Retina (tissue), 1 donor: Measurements from ENCODE around the gene CHRM5.

Experiments
- DNase-seq: peaks from one replicate; pipeline ENCODE4 v3.0.0-alpha.2; 2016

The CHRM5 gene, protein sequence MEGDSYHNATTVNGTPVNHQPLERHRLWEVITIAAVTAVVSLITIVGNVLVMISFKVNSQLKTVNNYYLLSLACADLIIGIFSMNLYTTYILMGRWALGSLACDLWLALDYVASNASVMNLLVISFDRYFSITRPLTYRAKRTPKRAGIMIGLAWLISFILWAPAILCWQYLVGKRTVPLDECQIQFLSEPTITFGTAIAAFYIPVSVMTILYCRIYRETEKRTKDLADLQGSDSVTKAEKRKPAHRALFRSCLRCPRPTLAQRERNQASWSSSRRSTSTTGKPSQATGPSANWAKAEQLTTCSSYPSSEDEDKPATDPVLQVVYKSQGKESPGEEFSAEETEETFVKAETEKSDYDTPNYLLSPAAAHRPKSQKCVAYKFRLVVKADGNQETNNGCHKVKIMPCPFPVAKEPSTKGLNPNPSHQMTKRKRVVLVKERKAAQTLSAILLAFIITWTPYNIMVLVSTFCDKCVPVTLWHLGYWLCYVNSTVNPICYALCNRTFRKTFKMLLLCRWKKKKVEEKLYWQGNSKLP

DNA sequence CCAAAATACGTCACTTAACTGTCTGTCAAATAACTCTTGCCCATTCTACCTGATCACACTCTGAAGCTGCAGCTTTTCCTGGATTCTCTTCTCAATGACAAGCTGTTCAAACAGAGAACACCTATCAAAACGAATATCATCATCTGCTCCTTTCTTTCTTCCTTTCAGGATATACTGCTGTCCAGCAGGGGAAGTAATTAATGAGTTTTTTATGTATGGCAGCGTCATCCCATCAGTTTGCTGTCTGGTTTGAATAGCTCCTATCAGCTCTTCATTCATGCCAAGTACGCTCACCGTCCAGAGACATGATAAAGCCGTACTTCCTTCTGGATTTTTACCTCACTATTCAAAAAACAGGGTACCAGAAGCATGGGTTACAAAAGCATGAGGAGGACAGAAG, at the start of gene CHRM5:
Gene CHRM5, plus strand, starts transcription at position 274 of the 400 bp plus-strand sequence. CDS start 94,221 bp downstream, outside the sequence.
- DNase-seq = peak; percentile 50

DNA sequence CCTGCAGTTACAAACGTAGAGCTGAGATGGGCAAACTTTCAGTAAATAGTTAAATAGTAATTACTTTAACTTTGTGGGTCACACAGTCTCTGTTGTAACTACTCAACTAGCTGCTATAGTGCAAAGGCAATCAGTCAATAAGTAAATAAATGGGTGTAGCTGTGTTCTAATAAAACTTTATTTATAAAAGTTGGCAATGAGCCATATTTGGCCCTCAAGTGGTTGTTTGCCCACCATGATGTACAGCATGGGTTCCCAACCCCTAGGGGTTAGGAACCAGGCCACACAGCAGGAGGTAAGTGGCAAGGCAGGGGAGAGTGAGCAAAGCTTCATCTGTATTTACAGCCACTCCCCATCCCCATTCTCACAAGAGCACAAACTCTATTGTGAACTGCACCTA, 44.9 kb upstream of the CHRM5 start:
- DNase-seq = no peak

DNA sequence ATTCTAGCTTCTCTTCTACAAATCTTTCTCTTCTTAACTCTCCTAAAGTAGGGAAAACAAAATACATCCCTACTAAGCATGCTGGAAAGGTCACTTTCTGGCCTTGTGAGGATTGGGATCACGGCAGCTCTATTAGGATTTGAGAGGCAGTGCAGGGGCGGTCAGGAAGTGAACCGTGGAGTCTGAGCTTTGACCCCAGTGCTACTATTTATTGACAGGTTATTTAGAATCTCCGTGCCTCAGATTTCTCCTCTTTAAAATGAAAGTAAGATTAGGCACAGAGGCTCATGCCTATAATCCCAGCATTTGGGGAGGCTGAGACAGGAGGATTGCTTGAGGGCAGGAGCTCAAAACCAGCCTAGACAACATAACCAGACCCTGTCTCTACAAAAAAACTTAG, 42.0 kb upstream of the CHRM5 start:
- no peak for DNase-seq

DNA sequence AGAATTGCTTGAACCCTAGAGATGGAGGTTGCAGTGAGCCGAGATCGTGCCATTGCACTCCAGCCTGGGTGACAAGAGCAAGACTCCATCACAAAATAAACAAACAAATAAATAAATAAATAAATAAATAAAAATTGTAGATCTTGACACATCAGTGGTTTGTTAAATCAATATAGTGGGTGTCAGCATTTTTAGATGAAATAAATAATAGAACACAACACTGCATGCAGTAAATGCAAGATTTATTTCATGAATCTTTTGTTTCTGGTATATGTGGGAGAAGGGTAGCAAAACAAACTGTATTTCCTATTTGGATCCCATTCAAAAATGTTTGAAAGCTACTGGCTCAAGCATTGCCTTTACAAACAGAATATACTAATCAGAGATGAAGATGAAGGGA, 35.6 kb upstream of the CHRM5 start:
- DNase-seq = no peak

DNA sequence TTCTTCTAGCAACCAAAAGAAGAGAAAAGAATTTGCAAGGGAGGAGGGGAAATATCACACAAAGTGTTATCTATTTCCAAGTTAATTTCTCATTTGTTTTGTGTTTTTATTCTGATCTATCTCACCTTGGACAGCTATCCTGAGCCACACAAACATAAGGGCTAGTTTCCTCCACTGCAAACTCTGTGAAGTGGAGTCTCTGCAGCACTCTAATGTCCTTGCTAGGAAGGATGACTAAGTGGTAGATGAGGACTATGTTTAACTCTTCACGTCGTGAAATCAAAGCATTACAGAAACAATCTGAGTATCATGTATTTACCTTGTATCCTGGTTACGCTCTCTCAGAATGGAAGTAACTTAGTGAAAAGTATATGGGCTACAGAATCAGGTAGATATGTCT, 33.9 kb upstream of the CHRM5 start:
- no peak for DNase-seq

DNA sequence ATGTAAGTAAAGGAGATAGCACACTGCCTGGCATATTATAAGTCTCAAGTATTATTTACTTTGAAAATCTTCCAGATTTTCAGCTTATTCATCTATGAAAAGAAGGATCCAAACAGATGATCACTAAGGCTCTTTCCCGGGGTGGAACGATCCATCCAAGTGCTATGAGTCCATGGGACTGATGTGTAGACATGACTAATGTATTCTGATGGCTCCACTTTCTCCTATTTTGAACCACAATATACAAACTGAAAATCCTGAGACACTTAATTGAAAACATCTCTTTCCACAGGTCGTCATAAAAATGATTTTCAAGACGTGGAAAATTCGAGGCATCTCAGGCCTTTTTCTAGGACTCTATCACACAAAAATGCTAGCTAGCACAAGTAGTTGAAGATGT, 33.4 kb upstream of the CHRM5 start:
- DNase-seq = no peak

DNA sequence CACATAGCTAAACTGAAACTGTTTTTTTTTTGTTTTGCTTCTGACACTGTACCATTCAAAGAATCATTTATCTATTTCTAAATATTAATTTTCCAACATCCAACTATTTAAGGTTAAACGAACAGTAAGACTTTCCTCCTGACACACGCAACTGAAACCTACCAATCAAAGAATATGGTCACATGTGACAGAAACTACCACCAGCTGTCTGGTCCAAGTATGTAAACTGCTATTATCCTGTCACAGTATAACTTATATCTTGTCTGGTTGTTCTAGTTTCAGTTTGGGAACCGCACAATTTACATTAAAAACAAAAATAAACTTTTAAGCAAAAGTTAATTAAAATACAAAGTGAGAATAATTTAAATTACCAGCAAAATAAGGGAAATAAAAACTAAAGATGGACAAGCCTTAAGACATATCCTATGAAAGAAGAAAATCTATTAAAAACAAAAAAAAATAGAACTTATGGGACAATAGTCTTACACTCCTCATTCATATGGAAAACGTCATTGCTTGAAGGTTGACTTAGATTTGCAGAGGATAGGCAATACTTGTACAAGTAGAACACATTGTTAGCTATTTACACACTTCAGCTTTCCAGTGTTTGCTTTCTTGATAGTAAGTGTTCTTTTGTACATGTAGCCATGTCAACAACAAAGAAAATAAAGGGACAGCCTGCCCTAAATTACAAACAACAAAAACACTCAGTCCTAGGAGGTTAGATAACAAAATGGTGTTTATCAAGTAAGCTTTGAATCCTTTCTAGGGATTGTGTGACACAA, 26.8 kb upstream of the CHRM5 start:
- DNase-seq = no peak

DNA sequence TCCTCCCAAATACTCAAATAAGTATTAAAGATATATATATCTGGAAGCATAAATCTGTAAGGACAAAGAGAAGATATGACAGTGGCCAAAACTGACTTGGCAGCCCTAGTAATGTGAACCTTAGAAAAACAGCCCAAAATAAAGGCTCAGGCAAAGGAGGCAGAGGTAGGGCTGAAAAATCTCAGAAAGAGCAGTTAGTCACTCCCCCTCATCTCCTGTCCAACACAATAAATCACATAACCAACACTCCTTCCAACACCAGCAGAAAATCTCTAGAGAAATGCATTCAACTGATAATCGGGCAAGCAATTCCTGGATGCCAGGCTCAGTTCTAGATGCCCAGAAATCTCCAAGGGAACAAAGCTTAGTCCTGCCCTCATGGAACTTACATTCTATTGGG, 22.1 kb upstream of the CHRM5 start:
- no peak for DNase-seq

DNA sequence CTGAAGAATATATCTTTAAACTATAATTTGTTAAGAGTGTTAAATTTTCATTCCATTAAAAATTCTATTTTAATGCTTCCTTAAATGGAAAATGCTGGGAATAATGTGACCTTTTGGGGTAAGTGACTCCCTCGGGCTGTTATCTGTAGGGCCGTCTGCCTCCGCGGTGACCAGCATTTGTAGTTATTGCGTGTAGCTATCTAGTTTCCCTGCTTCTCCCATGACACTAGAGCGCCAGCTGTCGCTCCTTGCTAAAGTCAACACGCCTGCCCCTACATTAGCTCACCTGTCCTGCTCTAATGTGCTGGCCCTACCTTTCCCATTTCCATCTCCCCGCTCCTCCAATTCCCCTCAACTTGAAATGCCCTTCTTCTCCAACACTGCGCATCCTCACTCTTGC, 12.4 kb upstream of the CHRM5 start:
- DNase-seq = no peak

DNA sequence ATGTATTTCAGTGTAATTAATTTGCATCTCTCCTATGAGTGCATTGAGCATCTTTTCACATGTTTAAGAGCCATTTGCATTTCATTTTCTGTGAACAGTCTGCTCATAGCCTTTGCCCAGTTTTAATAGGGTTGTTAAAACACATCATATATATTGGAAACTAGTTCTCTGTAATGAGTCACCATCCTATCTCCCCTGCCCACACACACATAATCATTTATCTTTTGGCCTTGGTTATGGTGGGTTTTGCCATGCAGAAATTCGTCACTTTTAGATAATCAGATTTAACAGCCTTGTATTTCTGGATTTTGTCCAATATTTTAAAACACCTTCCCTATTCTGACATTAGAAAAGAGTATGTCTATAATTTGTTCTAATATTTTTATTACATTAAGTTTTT, 11.9 kb upstream of the CHRM5 start:
- no peak for DNase-seq

DNA sequence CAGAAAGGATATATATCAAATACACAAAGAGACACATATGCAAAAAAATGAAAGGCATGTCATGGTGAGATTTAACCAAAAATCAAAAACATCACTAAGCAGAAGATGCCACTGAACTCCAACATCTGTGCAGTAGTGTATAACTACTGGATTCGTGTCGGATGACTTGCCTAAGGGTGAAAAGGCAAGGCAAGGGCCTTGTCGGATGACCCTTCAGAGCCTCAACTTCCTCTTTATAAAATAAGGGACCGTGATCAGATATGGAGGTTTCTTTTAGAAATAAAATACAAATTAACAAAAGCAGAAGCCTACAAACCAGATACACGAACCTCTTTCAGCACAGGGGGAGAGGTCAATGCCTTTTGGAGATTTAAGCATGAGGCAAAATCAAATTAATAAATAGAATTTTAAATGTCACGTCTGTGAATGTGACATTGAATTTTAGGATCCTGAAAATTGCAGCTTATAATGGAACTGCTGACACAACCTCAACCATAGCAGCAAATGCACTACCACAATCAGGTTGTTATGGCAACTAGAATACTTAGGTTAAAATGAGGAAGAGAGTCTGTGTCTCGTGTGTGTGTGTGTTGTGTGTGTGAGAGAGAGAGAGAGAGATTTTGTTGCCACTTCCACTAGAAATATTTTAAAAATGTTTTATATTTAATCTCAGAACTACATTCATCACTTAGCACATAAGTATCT, 8.3 kb upstream of the CHRM5 start:
- DNase-seq = no peak

DNA sequence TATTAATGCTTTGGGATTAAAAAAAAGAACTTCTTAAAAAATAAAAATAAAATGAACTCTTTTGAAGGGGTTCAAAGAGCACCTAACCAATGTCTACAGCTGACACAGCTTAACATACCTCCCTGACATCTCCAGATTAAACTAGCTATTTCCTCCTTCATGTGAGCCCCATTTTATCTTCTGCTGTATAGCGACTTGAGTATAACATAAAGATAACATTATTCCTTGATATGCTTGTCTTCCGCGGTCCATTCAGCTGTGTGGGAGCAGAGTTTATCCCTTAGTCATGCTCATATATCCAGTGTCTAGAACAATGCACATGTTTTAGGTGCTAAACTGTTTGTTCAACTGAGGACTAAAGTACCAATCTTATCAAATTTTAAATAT, 7.8 kb upstream of the CHRM5 start:
- no peak for DNase-seq

DNA sequence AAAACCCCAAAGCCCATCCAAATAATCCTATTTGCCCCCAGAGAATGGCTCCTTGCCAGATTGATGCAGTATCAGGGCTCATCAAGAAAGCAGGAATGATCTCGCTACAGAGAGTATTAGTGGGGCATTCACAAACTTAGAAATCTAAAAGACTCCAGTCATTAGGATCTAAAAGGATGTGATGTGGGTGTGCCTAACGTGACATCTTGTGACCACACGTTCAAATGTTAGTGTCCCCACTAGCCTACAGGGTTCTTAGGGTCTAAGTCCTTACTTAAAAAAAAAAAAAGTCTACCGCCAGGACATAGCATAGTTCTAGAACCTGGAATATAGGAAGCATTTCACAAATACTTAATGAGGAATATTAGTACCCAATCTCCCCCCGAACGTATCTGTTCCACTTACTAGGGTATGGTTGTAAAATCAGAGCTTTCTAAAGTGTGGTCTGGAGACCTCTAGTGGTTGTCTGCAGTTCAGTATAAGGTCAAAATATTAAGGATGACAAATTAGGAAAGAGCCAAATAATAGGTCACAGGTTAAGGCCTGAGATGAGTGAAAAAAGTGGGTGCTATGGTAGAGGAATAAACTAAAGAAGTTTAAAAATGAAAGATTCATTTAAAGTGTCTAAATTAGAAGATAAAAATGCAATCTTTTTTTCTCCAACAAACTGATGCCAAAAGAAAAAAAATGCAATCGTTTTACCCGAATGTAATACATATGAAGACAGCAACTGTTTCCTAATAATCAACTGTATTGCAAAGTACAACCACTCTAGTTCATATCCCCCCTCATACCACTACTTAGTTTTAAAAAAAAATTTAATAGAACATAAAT, 4.2 kb upstream of the CHRM5 start:
- DNase-seq = peak; percentile 31

DNA sequence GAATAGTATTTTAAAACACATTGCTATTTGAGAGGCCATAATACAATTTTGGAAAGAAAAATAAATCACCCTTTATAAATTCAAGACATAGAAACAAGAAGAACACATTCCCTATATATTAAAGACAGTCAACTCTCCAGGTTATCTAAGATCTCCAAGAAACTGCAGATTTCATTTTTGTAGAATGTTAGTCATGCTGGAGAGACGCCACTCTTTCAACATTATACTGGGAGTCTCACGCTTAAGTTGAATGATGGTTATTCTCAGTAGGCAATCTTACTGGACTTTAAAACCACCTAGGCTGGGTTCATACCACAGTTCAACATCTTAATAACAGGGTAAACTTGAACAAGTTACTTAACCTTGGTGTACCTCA, 3.6 kb upstream of the CHRM5 start:
- no peak for DNase-seq

DNA sequence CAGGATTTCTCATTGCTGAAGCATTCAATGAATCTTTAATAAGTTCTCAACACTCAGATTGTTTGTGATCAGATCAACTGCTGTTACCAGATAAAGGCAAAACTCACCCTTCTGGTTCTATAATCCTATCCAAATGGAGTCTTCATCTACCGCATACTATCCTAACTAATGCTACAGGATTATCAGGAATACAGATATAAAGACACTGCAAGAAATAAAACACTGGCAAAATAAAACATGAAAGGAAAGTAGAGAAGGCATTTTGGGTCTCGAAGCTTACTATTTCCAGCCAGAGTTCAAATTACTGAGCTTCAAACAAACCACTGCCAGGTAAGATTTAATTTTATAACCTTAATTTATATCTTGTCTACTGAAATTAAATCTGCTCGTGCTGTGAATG, 524 bp downstream of the CHRM5 start:
- DNase-seq = no peak

DNA sequence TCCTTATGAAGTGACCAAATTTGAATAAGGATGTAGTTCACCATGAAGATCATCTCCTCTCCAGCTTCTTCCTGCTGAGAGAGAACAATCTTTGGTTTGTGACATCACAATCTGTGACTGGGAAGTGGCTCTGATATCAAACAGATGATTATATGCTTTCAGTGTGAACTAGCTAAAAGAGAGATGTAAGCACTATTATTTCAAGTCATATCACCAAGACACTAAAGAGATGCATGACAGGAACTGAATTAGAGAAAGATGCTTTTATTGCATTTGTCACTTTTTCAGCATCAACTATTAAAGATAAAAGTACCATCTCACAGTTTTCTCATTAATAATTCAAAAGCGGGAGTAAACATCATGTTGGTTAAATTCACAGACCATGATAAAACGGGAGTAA, 3.5 kb downstream of the CHRM5 start:
- DNase-seq = no peak

DNA sequence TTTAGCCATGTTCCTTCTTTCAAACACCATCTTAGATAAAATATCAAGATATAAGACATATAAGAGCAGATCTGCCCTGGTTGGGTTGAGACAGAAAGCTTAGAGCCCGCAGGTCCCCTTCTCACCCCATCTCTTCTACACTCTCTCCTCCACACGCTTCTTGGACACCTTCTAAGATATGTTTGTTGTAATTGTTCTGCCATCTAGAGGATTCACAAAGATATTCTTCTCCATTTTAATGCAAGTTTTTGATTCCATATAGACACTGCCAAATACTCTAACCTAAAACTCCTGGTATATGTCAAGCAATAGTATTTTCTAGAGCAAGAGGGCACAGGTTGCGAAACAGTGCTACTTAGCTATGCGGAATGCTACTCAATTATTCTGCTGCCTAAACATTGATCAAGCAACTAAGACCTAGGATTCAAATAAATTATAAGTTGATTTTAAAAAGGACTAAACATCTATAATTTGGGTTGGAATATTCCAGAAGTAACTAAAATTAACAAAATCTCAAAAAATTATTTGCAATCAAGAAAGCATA, 6.8 kb downstream of the CHRM5 start:
- no peak for DNase-seq

DNA sequence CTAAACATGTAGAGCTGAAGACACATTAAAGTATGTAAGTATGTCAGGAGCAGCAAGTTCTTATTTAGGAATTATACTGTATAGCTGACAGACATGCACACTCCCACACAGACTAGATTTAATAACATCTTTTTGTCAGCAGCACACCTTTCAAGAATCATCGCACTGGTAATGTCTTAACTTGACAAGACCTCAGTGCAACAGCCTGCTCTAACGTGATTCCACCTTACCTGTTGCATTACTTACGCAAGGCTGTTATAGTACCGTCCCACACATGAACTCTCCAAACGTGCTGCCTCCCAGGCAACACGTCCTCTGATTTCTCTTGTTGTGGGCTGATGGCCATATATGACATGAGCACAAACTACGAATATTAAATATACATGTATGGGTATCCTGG, 11.9 kb downstream of the CHRM5 start:
- DNase-seq = no peak

DNA sequence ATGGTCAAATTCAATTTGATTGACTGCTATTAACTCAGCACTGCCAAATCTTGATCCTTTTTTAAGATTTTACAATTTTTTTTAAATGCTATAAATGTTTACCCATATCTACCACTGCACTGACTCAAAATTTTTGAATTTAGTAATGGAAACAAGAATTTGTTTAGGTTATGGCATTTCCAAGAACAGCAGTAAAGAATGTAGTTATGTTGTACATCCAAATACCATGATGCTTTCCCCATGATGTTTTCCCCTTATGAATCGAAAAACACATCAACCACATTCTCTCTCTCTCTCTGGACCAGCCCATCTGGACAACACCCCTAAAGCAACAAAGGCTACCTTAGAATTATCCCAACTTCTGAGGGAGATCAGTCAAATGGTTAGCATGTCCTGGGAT, 14.2 kb downstream of the CHRM5 start:
- DNase-seq = no peak

DNA sequence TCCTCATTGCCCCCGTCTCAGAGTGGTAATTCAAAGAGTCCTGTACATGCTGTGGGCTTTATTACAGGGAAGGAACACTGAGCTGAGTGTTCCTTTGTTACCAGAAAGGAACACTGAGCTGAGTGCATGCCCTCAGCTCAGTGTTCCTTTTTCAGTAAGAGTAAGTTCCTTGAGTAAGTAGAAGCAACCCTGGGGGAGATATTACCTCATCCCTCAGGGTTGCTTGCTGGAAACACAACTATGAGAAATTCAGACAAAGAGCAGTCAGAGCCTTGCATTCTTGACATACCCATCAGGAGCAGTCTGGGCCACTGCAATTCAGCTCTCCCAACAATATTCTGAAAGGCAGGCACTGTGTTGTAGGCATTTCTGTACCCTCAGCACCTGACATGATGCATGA, 17.0 kb downstream of the CHRM5 start:
- DNase-seq = no peak

DNA sequence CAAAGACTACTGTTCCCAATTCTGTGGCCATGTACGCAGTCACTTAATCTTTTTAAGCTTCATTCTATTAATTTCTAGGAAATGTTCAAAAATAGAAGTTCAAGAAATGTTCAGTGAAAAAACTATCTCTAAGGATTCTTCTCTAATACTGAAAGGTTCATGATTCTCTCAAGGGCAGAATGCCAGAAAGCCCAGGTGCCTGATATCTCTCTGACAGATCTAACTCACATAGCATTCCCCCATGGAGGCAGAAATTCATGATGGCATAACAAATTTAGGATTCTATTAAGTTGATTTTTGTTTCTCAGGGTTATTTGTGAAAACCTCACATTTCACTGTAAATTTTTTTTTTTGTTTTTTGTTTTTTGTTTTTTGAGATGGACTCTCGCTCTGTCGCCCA, 17.5 kb downstream of the CHRM5 start:
- no peak for DNase-seq

DNA sequence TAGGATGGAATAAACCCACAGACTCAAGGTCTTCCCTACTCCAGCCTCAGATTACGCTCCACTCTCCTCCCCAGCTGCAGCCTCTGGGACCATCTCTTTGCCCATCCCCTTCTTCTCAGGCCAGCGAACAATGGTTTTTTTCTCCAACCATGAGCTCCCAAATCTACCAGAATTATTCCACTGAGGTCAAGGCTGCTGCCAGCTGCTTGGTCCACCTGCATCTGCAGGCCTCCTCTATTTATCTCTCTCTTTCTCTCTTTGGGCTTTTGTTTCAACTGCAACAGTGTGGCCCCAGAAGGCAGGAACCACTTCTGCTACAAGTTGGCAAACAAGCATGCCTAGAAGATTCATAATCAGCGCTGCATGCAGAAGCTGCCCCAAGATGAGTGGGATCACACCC, 19.1 kb downstream of the CHRM5 start:
- no peak for DNase-seq
